IMR-90 (cell line): Measurements from ENCODE around the gene KRT6B. TPM values are rescaled to one million over a fixed set of nuclear protein-coding genes. Genes with fewer than 3 reads are reported as not detected.

Source experiments
- ATAC-seq: fragments of 200-7000 bp; cut with Tn5 transposase; 2 replicates; pipeline ENCODE4 v1.9.1; 2020; ENCODE audit warnings: low read depth, mild to moderate bottlenecking, moderate library complexity
- BruUV-seq: library from RNA; stranded (reverse); fragments of 400-500 nt; replicated peaks from 2 replicates; lab custom pipeline; 2021; lab: Mats Ljungman, UMichigan
- CTCF ChIA-PET: fragments of 300-600 bp; formaldehyde crosslinking; extraction: SDS; loops from one replicate; lab custom pipeline; 2021; ENCODE audit warnings: antibody characterized with exemption; lab: Yijun Ruan, JAX
- POLR2A ChIA-PET: fragments of 300-600 bp; sonication (Branson Sonifier 250); formaldehyde crosslinking; loops from one replicate; lab custom pipeline; 2022; ENCODE audit warnings: antibody characterized with exemption; ENCODE audit not compliant: unreplicated experiment; lab: Charles Lee
- DNase-seq: peaks from one replicate; pipeline ENCODE4 v3.0.0; 2013
- H2AFZ ChIP-seq: replicated peaks from 2 replicates; pipeline ENCODE3; 2013; ENCODE audit warnings: low read length, mild to moderate bottlenecking; ENCODE audit not compliant: poor library complexity
- H2AK5ac ChIP-seq: 2 replicates; pipeline ENCODE4 v1.6.1; 2013; ENCODE audit warnings: low read depth, low read length, inconsistent platforms
- H2AK9ac ChIP-seq: replicated peaks from 2 replicates; pipeline ENCODE3; 2013; ENCODE audit warnings: mild to moderate bottlenecking, low read depth, low read length, moderate library complexity; ENCODE audit not compliant: poor library complexity
- H2BK120ac ChIP-seq: 2 replicates; pipeline ENCODE4 v1.6.1; 2013; ENCODE audit warnings: low read depth, low read length, inconsistent platforms
- H2BK15ac ChIP-seq: 3 replicates; pipeline ENCODE4 v1.6.1; 2013; ENCODE audit warnings: low read depth, low read length, inconsistent platforms
- H2BK20ac ChIP-seq: 2 replicates; pipeline ENCODE4 v1.6.1; 2013; ENCODE audit warnings: low read depth, mild to moderate bottlenecking, inconsistent platforms, low read length, moderate library complexity
- H2BK5ac ChIP-seq: 2 replicates; pipeline ENCODE4 v1.6.1; 2013; ENCODE audit warnings: mild to moderate bottlenecking, low read depth, low read length, inconsistent platforms; ENCODE audit not compliant: poor library complexity, severe bottlenecking
- H3K14ac ChIP-seq: replicated peaks from 2 replicates; pipeline ENCODE4 v1.6.1; 2013; ENCODE audit warnings: low read depth, low read length, inconsistent platforms
- H3K18ac ChIP-seq: 2 replicates; pipeline ENCODE4 v1.6.1; 2013; ENCODE audit warnings: low read depth, low read length, control low read depth
- H3K23ac ChIP-seq: 2 replicates; pipeline ENCODE4 v1.6.1; 2013; ENCODE audit warnings: low read depth, low read length, inconsistent platforms
- H3K27ac ChIP-seq: 2 replicates; pipeline ENCODE4 v1.5.1; 2013; ENCODE audit warnings: mild to moderate bottlenecking, control low read depth, low read length; ENCODE audit not compliant: insufficient read depth
- H3K27me3 ChIP-seq: 2 replicates; pipeline ENCODE4 v1.6.1; 2013; ENCODE audit warnings: low read length; ENCODE audit not compliant: control insufficient read depth, insufficient read depth
- H3K36me3 ChIP-seq: 2 replicates; pipeline ENCODE4 v1.6.1; 2013; ENCODE audit warnings: low read length, mixed read lengths; ENCODE audit not compliant: control insufficient read depth, insufficient read depth
- H3K4ac ChIP-seq: 2 replicates; pipeline ENCODE4 v1.6.1; 2013; ENCODE audit warnings: low read depth, low read length, inconsistent platforms
- H3K4me1 ChIP-seq: 2 replicates; pipeline ENCODE4 v1.6.1; 2013; ENCODE audit warnings: low read length, mixed read lengths; ENCODE audit not compliant: control insufficient read depth, insufficient read depth
- H3K4me2 ChIP-seq: 2 replicates; pipeline ENCODE4 v1.6.1; 2013; ENCODE audit warnings: low read depth, mild to moderate bottlenecking, control low read depth, low read length, moderate library complexity
- H3K4me3 ChIP-seq: 2 replicates; pipeline ENCODE4 v1.5.1; 2013; ENCODE audit warnings: low read depth, mild to moderate bottlenecking, control low read depth, low read length, moderate library complexity; ENCODE audit not compliant: insufficient read depth
- H3K56ac ChIP-seq: 2 replicates; pipeline ENCODE4 v1.6.1; 2013; ENCODE audit warnings: low read length, inconsistent platforms; ENCODE audit not compliant: insufficient read depth; ENCODE audit errors: extremely low read depth
- H3K79me1 ChIP-seq, 2 experiments: 2 replicates each; pipeline ENCODE4 v1.6.1; 2013; ENCODE audit warnings: low read length in 2 of 2, inconsistent platforms in 1 of 2, low read depth in 1 of 2
- H3K9ac ChIP-seq: 2 replicates; pipeline ENCODE4 v1.6.1; 2013; ENCODE audit warnings: low read depth, low read length, control low read depth
- H3K9me1 ChIP-seq: 2 replicates; pipeline ENCODE4 v1.6.1; 2013; ENCODE audit warnings: low read length, inconsistent platforms; ENCODE audit not compliant: insufficient read depth
- H3K9me3 ChIP-seq: 2 replicates; pipeline ENCODE4 v1.6.1; 2013; ENCODE audit warnings: low read length; ENCODE audit not compliant: control insufficient read depth, insufficient read depth
- H4K20me1 ChIP-seq: 2 replicates; pipeline ENCODE4 v1.6.1; 2013; ENCODE audit warnings: low read length, inconsistent platforms; ENCODE audit not compliant: insufficient read depth
- H4K5ac ChIP-seq: 2 replicates; pipeline ENCODE4 v1.6.1; 2013; ENCODE audit warnings: mild to moderate bottlenecking, low read depth, low read length, control low read depth
- H4K8ac ChIP-seq, 2 experiments: 2 replicates each; pipeline ENCODE4 v1.6.1; 2013; ENCODE audit warnings: low read depth in 2 of 2, low read length in 2 of 2, control low read depth in 1 of 2, inconsistent platforms in 1 of 2
- H4K91ac ChIP-seq: 2 replicates; pipeline ENCODE4 v1.6.1; 2013; ENCODE audit warnings: low read depth, low read length, inconsistent platforms; ENCODE audit not compliant: insufficient read depth
- CEBPB ChIP-seq: IDR thresholded peaks from 2 replicates; pipeline ENCODE4 v1.6.1; 2012; ENCODE audit warnings: low read depth, low read length, improper control_type of control experiment
- ELK1 ChIP-seq: fragments of 150-350 bp; IDR thresholded peaks from 2 replicates; pipeline ENCODE4 v1.6.1; 2016; ENCODE audit warnings: low read depth, mild to moderate bottlenecking, low read length, moderate library complexity, borderline replicate concordance
- FOS ChIP-seq: fragments of 150-350 bp; IDR thresholded peaks from 2 replicates; pipeline ENCODE4 v1.6.1; 2016; ENCODE audit warnings: low read depth, low read length
- MXI1 ChIP-seq: IDR thresholded peaks from 2 replicates; pipeline ENCODE4 v1.6.1; 2012; ENCODE audit warnings: low read depth, mild to moderate bottlenecking, low read length, moderate library complexity, borderline replicate concordance
- SMC3 ChIP-seq: fragments of 150-350 bp; IDR thresholded peaks from 2 replicates; pipeline ENCODE4 v1.6.1; 2016; ENCODE audit warnings: low read depth, mild to moderate bottlenecking, antibody characterized with exemption, low read length, moderate library complexity
- WGBS, 2 experiments: methylation state at CpG; one replicate each; pipeline versions ENCODE4 v1.1.5 to v1.1.7; 2013; ENCODE audit warnings: missing lambda C conversion rate in 2 of 2; ENCODE audit not compliant: insufficient read length in 1 of 2; ENCODE audit errors: extremely low coverage in 2 of 2; 5-methylcytosine and 5-hydroxymethylcytosine counted together
- dilution Hi-C: fragments of 300-500 bp; cut with HindIII; formaldehyde crosslinking; loops from one replicate; pipeline ENCODE4 v1.14.3; 2018; ENCODE audit warnings: low sequenced_read_pairs; ENCODE audit not compliant: unreplicated experiment
- in situ Hi-C: fragments of 300-500 bp; cut with MboI; formaldehyde crosslinking; loops from 3 replicates; pipeline ENCODE4 v1.14.3; 2019; ENCODE audit warnings: low sequenced_read_pairs, inconsistent platforms, mixed read lengths
- intact Hi-C: fragments of 100-400 bp; cut with micrococcal nuclease; formaldehyde crosslinking; loops from 2 replicates; pipeline ENCODE4 v1.10.0; 2022
- polyA plus RNA-seq, 3 experiments: library from polyadenylated mRNA; depleted of rRNA; stranded (reverse); fragments of >200 nt; gene quantifications; 2 replicates each; pipeline ENCODE4 v1.2.3, GENCODE V29; 2012; ENCODE audit warnings: low replicate concordance in 1 of 3
- total RNA-seq: library from RNA; depleted of rRNA; stranded (reverse); fragments of >200 nt; gene quantifications from 2 replicates; pipeline ENCODE4 v1.2.3, GENCODE V29; 2012

KRT6B gene
- total and polyA plus RNA-seq, 2 of the 4 experiments (the other 2 are of a cell fraction): not detected

- Histone ChIP-seq H3K4me3 (no peak overlapping the region), H4K91ac (no peak overlapping the region), H3K14ac (no peak overlapping the region), H3K9ac (no peak overlapping the region), H2AK5ac (no peak overlapping the region), H2BK15ac (no peak overlapping the region), H2BK5ac (no peak overlapping the region), H3K36me3 (no peaks in the 10 kb centered on the region), H3K9me3 (no peaks in the 10 kb centered on the region), H3K79me1 (no peaks in the 10 kb centered on the region), H3K4me1 (no peaks in the 10 kb centered on the region), H3K23ac (no peak overlapping the region), H3K4me2 (no peak overlapping the region), H3K27me3 (peaks cover 4% of the 10 kb centered on the region), H3K27ac (no peak overlapping the region), H4K8ac (no peak overlapping the region), H2BK20ac (no peak overlapping the region), H4K5ac (no peak overlapping the region), H3K4ac (no peak overlapping the region), H2AFZ (no peak overlapping the region), H2BK120ac (no peak overlapping the region), H4K20me1 (no peaks in the 10 kb centered on the region), H3K18ac (no peak overlapping the region), H3K56ac (no peak overlapping the region), H2AK9ac (no peak overlapping the region), H3K9me1 (peaks cover 6% of the 10 kb centered on the region; the same call in 1 of the 2 replicates)
- in situ Hi-C loops: no loop called here
- BruUV-seq: no TSS peak
- POLR2A ChIA-PET: no interaction called here
- ATAC-seq: no peak
- CTCF ChIA-PET: no interaction called here
- WGBS, 2 experiments: 29% methylated on average over 2 of the region's 4 CpGs; no CpG with 5 or more reads in 1 of the 2 experiments
- DNase-seq: no peak
- no peak for TF ChIP-seq ELK1
- TF ChIP-seq FOS: no peak
- no peak for TF ChIP-seq SMC3
- TF ChIP-seq MXI1: no peak
- TF ChIP-seq CEBPB: no peak
- dilution Hi-C loops: no loop called here
- intact Hi-C loops: no loop called here
Measured at GRCh38 chr12:52413202-52413601, 38.7 kb downstream of the KRT6B start.
